Left lobe of liver (tissue), 2 donors: ENCODE results near the gene PLCB2. TPM values are rescaled to one million over a fixed set of nuclear protein-coding genes. Genes with fewer than 3 reads are reported as not detected.

Experiments used
- ATAC-seq: fragments of 200-7000 bp; cut with Tn5 transposase; one replicate; pipeline ENCODE4 v1.9.1; 2020; ENCODE audit warnings: mild to moderate bottlenecking, moderate library complexity
- DNase-seq: peaks from one replicate; pipeline ENCODE4 v3.0.0-alpha.2; 2020; ENCODE audit warnings: low spot score
- total RNA-seq: library from RNA; stranded (reverse); gene quantifications from one replicate; pipeline ENCODE4 v1.2.1, GENCODE V29; 2021
- donor health status: DM: no; HTN: no; CAD: no; lungs with moderate emphysema.
- donor health status: DM: no; HTN: yes; CAD: no.

The PLCB2 gene
- total RNA-seq, 1 donor from 2014 or later, result 8.7 TPM

DNA sequence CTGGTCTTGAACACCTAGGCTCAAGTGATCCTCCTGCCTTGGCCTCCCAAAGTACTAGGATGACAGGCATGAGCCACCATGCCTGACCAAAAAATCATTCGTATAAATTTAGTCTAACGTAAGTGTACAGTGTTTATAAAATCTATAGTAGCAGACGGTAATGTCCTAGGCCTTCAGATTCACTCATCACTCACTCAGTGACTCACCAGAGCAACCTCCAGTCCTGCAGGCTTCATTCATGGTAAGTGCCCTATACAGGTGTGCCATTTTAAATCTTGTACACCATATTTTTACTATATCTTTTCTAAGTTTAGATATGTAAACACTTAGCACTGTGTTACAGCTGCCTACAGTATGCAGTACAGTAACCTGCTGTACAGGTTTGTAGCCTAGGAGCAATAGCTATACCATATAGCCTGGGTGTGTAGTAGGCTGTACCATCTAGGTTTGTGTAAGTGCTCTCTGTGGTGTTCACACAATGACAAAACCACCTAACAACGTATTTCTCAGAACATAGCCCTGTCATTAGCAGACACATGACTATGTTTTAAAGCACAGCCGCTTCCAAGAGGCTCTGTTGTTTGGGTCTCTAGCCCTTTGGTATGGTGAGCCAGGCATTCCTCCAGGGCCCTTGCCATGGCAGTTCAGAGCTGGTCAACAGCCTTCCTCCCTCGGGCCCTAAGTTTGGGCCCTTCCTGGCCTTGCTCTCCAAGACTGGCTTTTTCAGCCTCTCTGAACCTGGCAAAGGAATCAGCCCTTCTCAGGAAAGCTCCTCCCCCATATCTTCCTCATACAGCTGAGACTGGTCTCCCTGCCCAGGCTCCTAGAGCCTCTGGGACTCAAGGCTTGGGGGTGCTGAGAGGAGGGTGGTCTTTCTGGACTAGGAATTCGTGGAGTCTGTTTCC lies 34.9 kb upstream of the PLCB2 start:
- ATAC-seq, result no peak
- DNase-seq, result no peak

DNA sequence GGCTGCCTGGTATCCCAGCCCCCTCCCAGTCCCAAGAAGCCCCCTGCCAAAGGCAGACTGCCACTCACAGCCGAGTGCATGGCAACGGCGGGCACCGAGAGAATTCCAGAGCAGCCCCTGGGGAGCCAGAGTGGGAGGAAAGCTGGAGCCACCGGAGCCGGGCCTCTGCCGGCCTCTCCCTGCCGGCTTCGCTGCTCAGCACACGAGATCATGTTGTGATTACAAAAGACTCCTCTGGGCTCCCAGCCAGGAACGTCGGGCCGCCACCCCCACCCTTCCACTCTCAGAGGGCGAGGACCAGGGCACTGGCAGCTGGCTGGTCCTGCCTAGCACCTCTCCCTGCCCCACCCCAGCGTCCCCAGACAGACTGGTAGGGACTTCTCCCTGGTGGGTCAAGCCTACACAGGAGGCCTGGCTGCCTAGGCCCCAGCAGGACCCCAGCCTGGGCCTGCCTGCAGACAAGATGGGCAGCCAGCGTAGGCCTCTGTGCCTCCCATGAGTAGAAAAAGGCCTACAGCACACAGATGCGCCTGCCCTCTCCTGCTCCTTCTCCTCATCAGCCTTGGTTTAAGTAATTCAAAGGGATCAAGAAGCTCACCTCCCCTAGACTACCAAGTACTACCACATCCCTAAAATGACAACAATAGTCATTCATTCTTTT lies 33.1 kb upstream of the PLCB2 start, which contains the start of gene CCDC9B:
CCDC9B (minus strand) TSS at position 200 of the 661 bp plus-strand sequence; CDS start at position 80, 120 bp downstream.
- ATAC-seq, result peak; percentile 85

DNA sequence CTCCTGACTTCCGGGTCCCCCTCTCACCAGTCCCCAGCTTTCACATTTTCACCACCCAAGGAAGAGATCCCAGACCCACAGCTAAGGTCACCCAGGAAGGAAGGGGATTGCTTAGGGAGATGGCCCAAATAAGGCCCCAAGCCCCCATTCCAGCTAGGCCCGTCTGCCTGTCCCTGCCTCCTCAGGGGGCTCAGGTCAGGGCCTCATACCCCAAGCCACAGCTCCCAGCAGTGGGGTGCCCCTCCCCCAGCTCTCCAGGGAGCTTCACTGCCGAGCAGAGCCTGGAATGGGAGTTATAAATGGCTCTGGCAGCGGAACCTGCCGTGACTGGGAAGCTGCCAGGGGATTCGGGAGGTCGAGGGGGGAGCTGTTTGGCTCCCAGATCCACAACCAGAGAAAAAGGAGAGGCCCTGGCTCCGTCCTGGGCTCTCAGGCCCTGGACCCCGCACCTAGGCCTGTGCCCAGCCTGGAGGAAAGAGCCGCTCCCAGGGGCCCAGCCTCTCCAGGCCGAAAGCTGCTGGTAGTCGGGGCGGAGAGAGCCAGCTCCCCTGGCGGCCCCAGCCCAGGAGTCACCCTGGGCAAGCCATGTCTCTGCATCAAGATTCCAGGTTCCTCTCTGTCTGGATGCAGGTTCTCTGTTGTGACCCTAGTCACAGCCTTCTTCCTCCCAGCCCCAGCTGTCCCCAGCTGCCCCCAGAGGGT lies 32.5 kb upstream of the PLCB2 start:
- DNase-seq (peak; percentile 78), ATAC-seq (peak; percentile 65)

More for the DNA sequence above, 33.1 kb upstream of the PLCB2 start, which contains the start of gene CCDC9B:
- DNase-seq, result peak; percentile 94

DNA sequence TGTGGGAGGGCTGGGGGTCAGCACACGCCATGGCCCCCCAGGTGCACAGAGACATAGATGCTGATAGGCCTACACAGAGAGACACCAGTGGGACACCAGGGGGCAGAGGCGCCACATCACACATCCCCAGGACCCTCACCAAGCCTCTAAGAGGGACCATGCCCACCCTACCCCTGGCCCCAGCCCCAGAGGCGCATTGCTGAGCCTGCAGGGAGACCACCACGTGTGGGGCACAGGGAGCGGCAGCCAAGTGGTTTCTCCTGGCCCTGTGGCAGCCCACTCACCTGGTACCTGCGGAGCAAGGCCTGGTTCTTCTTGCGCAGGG lies 31.8 kb upstream of the PLCB2 start:
- DNase-seq (no peak), ATAC-seq (no peak)

DNA sequence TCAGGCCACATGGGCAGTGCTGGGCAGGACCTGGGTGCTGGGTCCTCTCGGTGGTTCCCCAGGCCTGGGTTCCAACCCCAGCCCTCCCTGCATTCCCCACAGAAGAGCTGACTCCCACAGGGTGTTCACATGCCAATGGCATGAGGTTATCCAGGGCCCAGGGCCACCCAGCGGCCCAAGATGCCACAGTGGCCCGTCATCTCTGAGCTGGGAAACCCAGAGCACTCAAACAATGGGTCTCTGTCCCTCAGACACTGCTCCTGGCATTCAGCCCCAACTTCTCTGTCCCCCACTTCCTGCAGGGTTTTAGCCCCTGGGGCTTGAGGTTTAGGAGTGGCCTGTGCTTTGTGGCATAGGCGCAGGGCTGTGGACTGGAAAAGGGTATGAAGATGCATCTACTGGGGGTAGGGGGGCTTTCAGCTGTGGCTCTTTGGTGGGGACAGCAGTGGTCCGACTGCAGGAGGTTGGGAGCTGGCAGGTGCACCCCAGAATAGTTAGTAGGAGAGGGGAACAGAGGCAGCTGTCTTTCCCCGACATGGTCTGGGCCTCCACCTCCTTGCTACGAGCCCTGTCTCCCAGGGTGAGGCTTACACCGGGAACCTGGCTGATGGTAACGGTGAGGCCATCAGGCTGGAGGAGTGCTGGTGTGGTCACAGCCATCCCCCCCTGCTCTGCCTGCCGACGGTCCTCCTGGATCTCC lies 31.3 kb upstream of the PLCB2 start:
- ATAC-seq (no peak), DNase-seq (no peak)

DNA sequence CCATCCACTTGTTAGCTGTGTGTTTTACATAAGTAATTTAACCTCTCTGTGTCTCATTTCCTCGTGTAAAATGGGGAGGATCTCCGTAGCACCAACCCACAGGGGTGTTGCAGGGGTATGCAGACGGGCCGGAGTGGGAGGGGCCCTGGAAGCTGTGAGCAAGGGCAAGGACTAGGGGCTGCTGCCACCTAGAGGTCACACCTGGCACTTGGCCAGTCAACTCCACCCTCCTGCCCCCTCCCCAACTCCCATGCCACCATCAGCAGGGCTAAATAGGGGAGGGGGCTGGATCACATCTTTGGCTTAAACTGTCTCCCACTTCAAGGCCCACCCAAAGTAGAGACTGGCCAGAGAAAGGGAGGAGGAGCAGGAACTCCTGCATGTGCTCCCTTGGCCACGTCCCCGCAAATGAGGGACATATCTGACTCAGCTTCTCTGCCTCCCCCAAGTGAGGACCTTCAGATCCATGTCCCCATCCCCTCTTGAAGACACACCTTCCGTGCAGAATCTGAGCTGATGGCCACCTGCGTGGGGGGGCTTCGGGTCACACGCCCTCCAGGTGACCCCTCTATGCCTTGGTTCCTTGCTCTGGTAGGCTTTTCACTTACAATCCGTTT lies 30.4 kb upstream of the PLCB2 start:
- ATAC-seq, result no peak

DNA sequence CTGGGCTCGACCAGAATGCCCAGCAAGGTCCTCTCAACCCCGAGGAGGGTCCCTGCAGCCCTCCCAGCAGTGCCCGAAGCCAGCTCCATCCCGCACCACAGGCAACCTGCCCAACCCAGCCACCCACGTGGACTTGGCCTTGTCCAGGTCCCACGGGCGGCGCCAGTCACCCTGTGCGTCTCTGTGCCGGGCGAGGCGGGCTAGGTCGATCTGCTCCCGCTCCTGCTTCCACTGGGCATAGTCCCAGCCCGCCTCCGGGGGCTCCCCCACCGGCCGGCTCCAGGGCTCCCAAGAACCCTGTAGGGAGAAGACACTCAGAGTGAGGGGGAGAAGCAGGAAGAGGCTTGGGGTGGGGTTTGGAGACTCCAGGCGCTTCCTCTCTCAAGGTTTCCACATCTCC lies 29.9 kb upstream of the PLCB2 start:
- no peak for DNase-seq
- ATAC-seq, result no peak

More for the DNA sequence above, 30.4 kb upstream of the PLCB2 start:
- no peak for DNase-seq

DNA sequence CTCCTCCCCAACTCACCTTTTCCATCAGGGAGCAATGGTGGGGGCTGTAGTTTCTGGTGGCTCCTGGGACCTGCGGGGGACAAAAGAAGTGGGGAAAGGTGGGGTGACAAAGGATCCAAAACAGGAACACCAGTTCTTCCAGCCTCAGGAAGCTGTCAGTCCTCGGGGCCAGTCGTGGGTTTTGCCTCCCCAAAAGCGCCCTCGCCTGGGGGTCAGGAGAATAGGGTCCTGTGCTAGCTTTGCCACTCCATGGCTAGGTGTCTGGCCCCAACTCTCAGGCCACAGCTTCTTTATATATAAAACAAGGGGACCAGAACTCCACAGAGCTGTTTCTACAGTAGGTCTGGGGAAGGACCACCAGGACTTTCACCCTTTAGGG lies 29.0 kb upstream of the PLCB2 start:
- ATAC-seq (no peak), DNase-seq (no peak)

DNA sequence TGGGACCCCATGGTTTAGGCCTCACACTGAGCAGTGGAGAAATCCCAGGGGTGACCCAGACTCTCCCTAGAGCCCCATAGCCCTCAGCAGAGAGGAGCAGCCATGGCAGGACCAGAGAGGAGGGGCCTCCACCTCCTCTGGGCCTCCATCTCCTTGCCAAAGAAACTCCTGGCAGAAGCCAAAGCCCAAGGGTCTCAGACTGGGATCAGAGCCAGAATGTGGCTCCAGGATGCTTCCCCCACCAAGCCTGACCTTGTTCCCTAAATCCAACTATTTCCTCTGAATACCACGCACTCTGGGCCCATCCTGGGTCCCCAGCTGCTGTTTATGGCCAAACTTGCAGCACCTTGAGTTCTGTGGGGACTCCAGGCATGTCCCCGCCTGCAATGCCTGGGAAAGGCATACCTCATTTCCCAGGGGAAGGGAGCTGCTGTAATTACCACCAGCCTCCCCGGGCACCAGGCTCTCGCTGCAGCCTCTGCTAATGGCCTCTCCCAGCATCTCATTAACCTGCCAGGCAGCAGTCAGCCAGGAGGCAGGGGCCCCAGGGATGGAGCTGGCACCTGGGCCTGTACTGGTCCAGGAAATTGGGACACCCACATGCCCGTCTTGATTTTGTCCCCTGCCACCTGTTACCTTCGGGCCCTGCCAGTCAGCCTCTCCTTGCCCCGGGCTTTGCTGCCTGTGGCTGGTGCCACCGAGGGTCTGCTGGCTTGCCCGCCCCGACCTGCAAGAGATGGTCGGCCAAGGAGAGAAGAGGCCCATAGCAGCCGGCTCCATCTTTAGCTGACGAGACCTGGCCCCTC lies 28.4 kb upstream of the PLCB2 start:
- ATAC-seq, result no peak
- DNase-seq, result no peak

DNA sequence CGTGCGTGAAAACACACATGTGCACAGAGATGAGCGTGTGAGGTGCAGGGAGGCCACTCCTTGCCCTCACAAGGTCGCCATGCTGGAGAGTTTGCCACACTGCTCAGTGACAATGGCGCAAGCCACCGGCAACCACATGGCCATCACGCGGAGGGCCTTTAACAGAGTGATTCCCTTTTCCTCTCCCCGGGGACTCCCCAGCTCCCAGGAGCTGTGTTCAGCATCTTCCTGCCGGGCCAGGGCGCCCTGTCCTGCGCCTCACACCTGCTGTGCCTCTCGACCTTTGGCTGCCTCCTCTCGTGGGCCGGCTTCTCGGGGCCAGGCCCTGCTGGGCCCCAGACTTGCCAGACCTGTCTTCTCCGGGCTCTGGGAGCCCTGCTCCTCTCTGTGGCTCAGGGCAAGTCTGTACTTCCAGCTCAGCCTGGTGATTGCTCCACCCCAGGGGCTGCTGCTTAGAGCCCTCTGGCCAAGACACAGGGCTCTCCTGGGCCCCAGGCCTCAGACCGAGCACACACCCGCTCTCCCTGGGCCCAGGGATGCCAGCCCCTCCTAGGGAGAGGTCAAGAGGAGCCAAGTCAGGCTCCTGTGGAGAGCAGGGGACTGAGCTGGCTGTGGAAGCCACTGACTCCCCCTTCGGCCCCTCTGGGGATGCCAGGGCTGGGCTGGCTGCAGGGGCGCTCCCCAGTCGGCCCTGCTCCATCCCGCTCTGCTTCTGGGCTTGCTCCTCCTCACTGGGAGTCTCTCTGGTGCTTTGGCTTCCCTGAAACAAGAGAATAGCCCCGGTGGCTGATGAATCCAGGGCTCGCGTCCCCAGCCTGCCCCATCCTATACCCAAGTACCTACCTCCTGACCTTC lies 27.4 kb upstream of the PLCB2 start:
- DNase-seq (no peak), ATAC-seq (no peak)

DNA sequence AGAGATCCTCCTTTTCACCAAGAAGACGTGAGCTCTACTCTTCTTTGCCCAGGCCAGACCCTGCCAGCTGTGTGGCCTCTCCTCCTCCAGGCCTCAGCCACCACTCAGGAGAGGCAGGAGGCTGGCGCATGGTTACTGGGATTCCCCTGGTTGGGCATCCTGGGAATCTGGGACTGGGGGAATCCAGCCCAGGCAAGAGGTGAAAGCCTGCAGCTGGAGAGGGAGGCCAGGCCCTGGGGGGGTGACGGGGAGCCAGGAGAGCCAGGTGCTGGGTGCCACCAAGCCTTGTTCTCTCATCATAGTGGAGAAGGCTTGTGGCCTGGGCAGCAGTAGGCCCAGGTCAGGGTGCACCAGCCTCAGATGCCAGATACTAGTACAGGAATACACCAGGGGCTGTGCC lies 26.8 kb upstream of the PLCB2 start:
- DNase-seq, result no peak
- no peak for ATAC-seq

DNA sequence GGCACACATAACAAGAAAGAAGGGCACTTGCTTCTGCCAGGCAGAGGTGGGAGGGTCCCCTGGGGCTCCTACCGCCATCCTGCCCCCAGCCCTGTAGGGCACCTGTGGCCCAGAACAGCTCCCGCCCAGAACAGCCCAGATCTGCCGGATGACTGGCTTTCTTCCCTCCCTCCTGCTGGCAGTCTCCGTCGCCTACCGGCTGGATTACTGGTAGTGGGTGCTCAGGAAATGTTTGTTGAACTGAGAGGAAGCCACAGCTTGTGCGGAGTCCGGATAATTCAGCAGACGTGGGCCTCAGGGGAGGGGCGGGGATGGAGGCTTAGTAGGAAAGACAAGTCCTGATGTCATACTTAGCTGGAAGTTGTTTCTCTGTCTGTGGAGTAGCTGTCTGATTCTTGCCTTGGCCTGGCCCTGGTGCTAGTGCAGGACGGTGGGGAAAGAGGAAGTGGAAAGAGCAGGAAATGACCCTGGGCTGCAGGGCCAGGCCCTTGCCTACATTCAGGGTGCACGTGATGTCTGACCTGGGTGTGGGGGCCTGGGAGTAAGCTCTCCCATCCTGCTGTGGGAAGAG lies 26.3 kb upstream of the PLCB2 start:
- ATAC-seq (peak; percentile 55), DNase-seq (no peak)

DNA sequence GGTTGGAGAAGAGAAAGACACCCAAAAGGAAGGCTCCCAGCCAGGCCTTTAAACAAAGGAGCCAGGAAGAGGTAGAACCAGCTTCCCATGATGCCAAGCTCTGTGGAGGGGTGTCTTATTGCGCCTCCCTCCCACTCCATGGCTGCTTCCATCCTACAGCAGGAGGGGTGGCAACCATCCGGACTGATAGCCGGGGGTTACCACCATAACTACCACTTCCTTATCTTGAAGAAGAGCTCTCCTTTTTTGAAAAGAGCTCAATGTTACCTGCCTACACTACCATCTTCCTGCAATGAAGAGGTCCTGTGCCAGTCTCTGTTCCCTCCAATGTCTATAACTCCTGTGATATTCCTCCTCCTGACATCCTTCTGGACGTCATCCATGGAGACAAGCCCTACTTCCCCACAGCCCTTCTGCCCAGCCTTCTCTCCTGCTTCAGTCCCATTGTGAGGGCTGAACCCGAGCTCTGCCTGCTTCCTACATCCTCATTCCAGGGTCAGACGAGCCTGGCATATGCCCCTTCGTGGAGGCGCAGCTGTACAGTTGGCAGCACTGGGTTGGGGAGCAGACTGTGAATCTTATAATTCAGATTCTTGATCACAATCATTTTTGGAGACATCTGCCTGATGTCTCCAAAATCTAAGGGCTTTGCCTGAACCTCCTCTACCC lies 24.5 kb upstream of the PLCB2 start:
- DNase-seq, result no peak
- ATAC-seq, result no peak

DNA sequence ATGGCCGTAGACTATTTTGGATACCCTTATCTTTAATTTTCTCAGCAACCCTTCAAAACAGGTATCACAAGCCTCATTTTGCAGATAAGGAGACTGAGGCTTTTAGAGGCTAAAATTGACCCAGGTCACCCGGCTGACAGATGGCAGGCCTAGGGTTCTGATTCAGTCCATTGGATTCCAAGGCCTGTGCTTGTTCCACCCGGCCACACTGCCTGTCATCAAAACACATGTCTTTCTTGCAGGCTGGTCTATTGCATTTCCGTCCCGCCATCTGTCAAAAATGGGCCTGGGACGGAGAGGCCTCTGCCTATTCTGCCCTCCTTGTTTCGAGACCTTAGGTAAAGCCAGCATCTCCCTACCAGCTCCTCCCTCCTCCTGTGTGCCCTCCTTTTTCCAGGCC lies 23.9 kb upstream of the PLCB2 start:
- DNase-seq (no peak), ATAC-seq (no peak)

DNA sequence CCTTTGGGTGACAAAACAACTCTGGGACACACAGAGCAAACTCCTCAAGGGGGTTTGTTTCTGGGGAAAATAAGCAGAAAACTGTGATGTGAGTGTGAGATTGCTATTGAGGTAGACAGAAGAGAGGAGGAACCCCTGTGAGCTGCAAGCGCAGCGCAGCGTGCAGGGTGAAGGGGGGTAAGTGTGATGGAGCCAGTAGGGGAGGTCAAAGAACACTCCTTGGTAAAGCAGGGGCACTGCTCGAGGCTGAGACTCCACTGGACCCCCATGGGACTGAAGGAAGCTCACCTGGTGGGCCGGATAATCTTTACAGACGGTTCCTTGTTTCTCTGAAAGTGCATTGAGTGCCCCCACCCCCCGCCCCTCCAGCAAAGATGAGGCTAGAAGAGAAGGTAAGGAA lies 23.3 kb upstream of the PLCB2 start:
- DNase-seq, result no peak
- no peak for ATAC-seq

DNA sequence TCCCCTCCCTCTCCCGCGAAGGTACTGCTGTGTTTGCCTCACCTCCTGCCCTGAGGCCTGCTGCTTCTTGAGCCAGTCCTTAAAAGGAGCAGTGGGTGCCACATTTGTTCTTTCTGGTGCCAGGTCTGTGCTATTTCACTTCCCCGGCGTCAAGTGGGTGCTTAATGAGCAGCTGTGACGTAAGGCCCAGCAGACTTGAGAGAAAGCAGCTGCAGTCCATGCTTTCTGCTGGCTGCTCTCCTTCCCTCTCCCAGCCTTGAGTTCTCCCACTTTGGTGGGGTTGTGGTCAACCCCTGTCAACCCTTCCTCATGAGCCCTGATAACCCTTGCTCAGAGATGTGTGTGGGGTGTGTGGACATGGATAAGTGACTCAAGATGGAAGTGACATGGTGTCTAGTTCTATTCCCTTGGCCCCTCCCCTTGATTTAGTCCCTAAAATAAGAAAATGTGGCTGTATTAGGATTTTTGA lies 22.7 kb upstream of the PLCB2 start:
- DNase-seq, result no peak
- no peak for ATAC-seq

DNA sequence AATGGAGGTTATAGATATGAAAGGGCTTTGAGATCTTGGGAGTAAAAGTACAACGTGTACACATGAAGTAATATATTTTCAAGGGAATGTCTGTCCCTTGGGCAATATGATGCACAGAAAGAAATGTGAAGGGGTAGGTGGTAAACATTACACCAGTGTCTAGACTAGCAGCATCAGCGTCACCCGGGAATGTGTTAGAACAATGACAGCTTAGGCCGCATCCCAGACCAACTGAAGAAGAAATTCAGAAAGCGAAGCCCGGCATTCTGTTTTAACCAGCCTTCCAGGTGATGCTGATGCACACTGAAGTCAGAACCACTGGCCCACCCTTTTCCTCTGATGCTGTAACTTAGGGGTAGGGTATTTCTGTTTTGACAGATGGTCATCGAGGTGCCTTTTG lies 22.1 kb upstream of the PLCB2 start:
- DNase-seq, result no peak
- no peak for ATAC-seq

DNA sequence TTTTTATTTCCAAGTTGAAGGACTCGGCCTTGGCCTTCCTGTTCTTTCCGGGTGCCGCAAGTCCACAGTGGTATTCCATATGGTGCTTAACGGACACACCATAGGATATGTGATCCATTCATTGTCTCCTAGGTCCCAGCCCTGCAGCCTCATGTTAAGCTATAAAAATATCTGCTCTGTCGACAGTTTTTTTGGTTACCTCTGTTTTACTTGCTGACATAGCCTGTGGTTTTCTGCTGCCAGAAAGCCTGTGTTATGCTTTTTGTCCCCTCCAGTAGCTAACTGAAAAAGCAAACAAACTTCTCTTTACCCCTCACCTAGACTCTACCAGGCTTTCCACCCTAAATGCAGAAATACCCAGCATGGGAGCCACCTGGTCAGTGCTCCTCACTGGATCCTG lies 21.0 kb upstream of the PLCB2 start:
- no peak for ATAC-seq
- DNase-seq, result no peak
